Liver (tissue), 9 donors: ENCODE measurements around the gene BPIFB3. TPM values are rescaled to one million over a fixed set of nuclear protein-coding genes. Genes with fewer than 3 reads are reported as not detected.

ENCODE experiments used
- DNase-seq: peaks from one replicate; pipeline ENCODE4 v3.0.0-alpha.2; 2017; ENCODE audit warnings: low spot score
- H3K27ac ChIP-seq, 2 donors: one replicate each; pipeline ENCODE4 v1.7.0; 2013; ENCODE audit warnings: inconsistent platforms in 2 of 2, low read length in 2 of 2, control low read depth in 1 of 2, low read depth in 1 of 2, mild to moderate bottlenecking in 1 of 2
- H3K27me3 ChIP-seq, 4 donors: one replicate each; pipeline versions ENCODE4 v1.6.1 to v1.7.0; 2013; ENCODE audit warnings: low read length in 3 of 4, inconsistent platforms in 1 of 4, mild to moderate bottlenecking in 1 of 4, moderate library complexity in 1 of 4; ENCODE audit not compliant: control insufficient read depth in 4 of 4, insufficient read depth in 4 of 4
- H3K36me3 ChIP-seq, 4 donors: one replicate each; pipeline versions ENCODE4 v1.6.1 to v1.7.0; 2013; ENCODE audit warnings: low read length in 3 of 4, mild to moderate bottlenecking in 3 of 4, low read depth in 1 of 4, moderate library complexity in 1 of 4; ENCODE audit not compliant: control insufficient read depth in 4 of 4, insufficient read depth in 3 of 4
- H3K4me1 ChIP-seq, 4 donors: one replicate each; pipeline versions ENCODE4 v1.6.1 to v1.7.0; 2013; ENCODE audit warnings: low read length in 3 of 4, mild to moderate bottlenecking in 3 of 4, moderate library complexity in 1 of 4; ENCODE audit not compliant: control insufficient read depth in 4 of 4, insufficient read depth in 4 of 4
- H3K4me3 ChIP-seq, 3 donors: one replicate each; pipeline versions ENCODE4 v1.6.1 to v1.7.0; 2013; ENCODE audit warnings: low read length in 3 of 3, control low read depth in 1 of 3, low read depth in 1 of 3, mild to moderate bottlenecking in 1 of 3
- H3K9ac ChIP-seq, 2 donors: one replicate each; pipeline ENCODE4 v1.7.0; 2013; ENCODE audit warnings: low read length in 2 of 2, mild to moderate bottlenecking in 2 of 2, moderate library complexity in 2 of 2, control low read depth in 1 of 2, low read depth in 1 of 2
- H3K9me3 ChIP-seq, 4 donors: one replicate each; pipeline versions ENCODE4 v1.6.1 to v1.7.0; 2013; ENCODE audit warnings: low read length in 3 of 4; ENCODE audit not compliant: control insufficient read depth in 4 of 4
- ATF3 ChIP-seq: IDR thresholded peaks from 2 replicates; pipeline ENCODE4 v1.6.1; 2016; ENCODE audit warnings: antibody characterized with exemption
- CTCF ChIP-seq: fragments of 150-350 bp; IDR thresholded peaks from 2 replicates; pipeline ENCODE4 v1.5.1; 2017; ENCODE audit warnings: improper control_type of control experiment, low read depth, low read length; ENCODE audit not compliant: missing input control
- FOXA1 ChIP-seq: IDR thresholded peaks from 2 replicates; pipeline ENCODE4 v1.6.1; 2016; ENCODE audit warnings: antibody characterized with exemption
- FOXA2 ChIP-seq: IDR thresholded peaks from 2 replicates; pipeline ENCODE4 v1.6.1; 2016; ENCODE audit warnings: antibody characterized with exemption
- GABPA ChIP-seq, 2 donors: IDR thresholded peaks in 1 of 2; conservative IDR thresholded peaks in 1 of 2; 2 replicates each; pipeline ENCODE4 v1.6.1; 2016; ENCODE audit warnings: antibody characterized with exemption in 2 of 2, mild to moderate bottlenecking in 1 of 2, moderate library complexity in 1 of 2
- HNF4A ChIP-seq, 2 donors: conservative IDR thresholded peaks; 2 replicates each; pipeline ENCODE4 v1.6.1; 2016; ENCODE audit warnings: antibody characterized with exemption in 2 of 2, mild to moderate bottlenecking in 2 of 2
- HNF4G ChIP-seq: IDR thresholded peaks from 2 replicates; pipeline ENCODE4 v1.6.1; 2016; ENCODE audit warnings: antibody characterized with exemption
- JUND ChIP-seq, 2 donors: IDR thresholded peaks; 2 replicates each; pipeline ENCODE4 v1.6.1; 2016; ENCODE audit warnings: antibody characterized with exemption in 2 of 2
- NR2F2 ChIP-seq: IDR thresholded peaks from 2 replicates; pipeline ENCODE4 v1.6.1; 2016; ENCODE audit warnings: antibody characterized with exemption
- RAD21 ChIP-seq, 2 donors: IDR thresholded peaks; 2 replicates each; pipeline ENCODE4 v1.6.1; 2016; ENCODE audit warnings: antibody characterized with exemption in 2 of 2, mild to moderate bottlenecking in 2 of 2
- REST ChIP-seq: IDR thresholded peaks from 2 replicates; pipeline ENCODE4 v1.6.1; 2016; ENCODE audit warnings: antibody characterized with exemption, mild to moderate bottlenecking
- RXRA ChIP-seq, 2 donors: IDR thresholded peaks; 2 replicates each; pipeline ENCODE4 v1.6.1; 2017 to 2018; ENCODE audit warnings: antibody characterized with exemption in 2 of 2, mild to moderate bottlenecking in 1 of 2
- SP1 ChIP-seq: IDR thresholded peaks from 2 replicates; pipeline ENCODE4 v1.6.1; 2018; ENCODE audit warnings: antibody characterized with exemption, mild to moderate bottlenecking
- YY1 ChIP-seq: IDR thresholded peaks from 2 replicates; pipeline ENCODE4 v1.6.1; 2016; ENCODE audit warnings: antibody characterized with exemption, mild to moderate bottlenecking
- WGBS: extraction: QIAGEN DNeasy Blood & Tissue Kit; methylation state at CpG from one replicate; pipeline ENCODE4 v1.1.7; 2013; 5-methylcytosine and 5-hydroxymethylcytosine counted together
- polyA plus RNA-seq, 2 donors: library from polyadenylated mRNA; stranded (reverse) in 1 of 2; unstranded in 1 of 2; fragments of 200-250 nt in 1 of 2; fragments of >200 nt in 1 of 2; fragmentation: Nextera tagmentation in 1 of 2; extraction: Ambion mirVana in 1 of 2; gene quantifications; one replicate each; pipeline versions ENCODE4 v1.2.1 to v1.2.3, GENCODE V29; 2013 to 2015
- total RNA-seq, 2 donors: library from RNA; depleted of rRNA; stranded (reverse); fragments of >200 nt; gene quantifications; one replicate each; pipeline ENCODE4 v1.2.3, GENCODE V29; 2014
- donor health status: healthy.
- donor health status: healthy.
- donor health status: healthy.
- donor health status: healthy.
- donor health status: healthy.

The BPIFB3 gene
- total and polyA plus RNA-seq, 4 donors, result not detected

GRCh38 chr20:33037456-33037855, 16.2 kb upstream of the BPIFB3 start:
- H3K4me1 ChIP-seq, result no peaks in the 10 kb centered on the region
- H3K9me3 ChIP-seq, result no peaks in the 10 kb centered on the region
- no peak for TF ChIP-seq HNF4G
- TF ChIP-seq NR2F2, result no peak
- no peak for TF ChIP-seq JUND (IDR thresholded peaks at IDR 0.05)
- TF ChIP-seq ATF3, result no peak
- no peak for TF ChIP-seq REST
- TF ChIP-seq RAD21 (IDR thresholded peaks at IDR 0.05), result no peak
- TF ChIP-seq FOXA1, result no peak
- H3K27ac ChIP-seq, result no peak overlapping the region
- H3K4me3 ChIP-seq, result no peak overlapping the region
- no peak for DNase-seq
- no peaks in the 10 kb centered on the region for H3K36me3 ChIP-seq
- no peaks in the 10 kb centered on the region for H3K27me3 ChIP-seq
- WGBS, result 65% methylated on average over 5 of the region's 5 CpGs
- no peak overlapping the region for H3K9ac ChIP-seq

GRCh38 chr20:33038243-33038642, 15.5 kb upstream of the BPIFB3 start:
- TF ChIP-seq CTCF (no peak), YY1 (no peak), HNF4A (conservative IDR thresholded peaks at IDR 0.05) (no peak)
- H3K9ac ChIP-seq, result no peak overlapping the region
- 85% methylated on average over 4 of the region's 4 CpGs for WGBS
- no peaks in the 10 kb centered on the region for H3K4me1 ChIP-seq
- no peaks in the 10 kb centered on the region for H3K9me3 ChIP-seq
- no peak for DNase-seq
- H3K36me3 ChIP-seq, result no peaks in the 10 kb centered on the region
- H3K4me3 ChIP-seq, result no peak overlapping the region
- no peaks in the 10 kb centered on the region for H3K27me3 ChIP-seq
- H3K27ac ChIP-seq, result no peak overlapping the region

GRCh38 chr20:33042430-33042829, 11.3 kb upstream of the BPIFB3 start:
- H3K4me1 ChIP-seq, result no peaks in the 10 kb centered on the region
- no peak overlapping the region for H3K9ac ChIP-seq
- H3K27ac ChIP-seq, result no peak overlapping the region
- H3K36me3 ChIP-seq, result no peaks in the 10 kb centered on the region
- no peak for TF ChIP-seq FOXA2
- no peak for TF ChIP-seq GABPA (IDR thresholded peaks at IDR 0.05 in 1 of 2, conservative IDR thresholded peaks at IDR 0.05 in 1 of 2)
- TF ChIP-seq SP1, result no peak
- TF ChIP-seq HNF4G, result no peak
- no peak for TF ChIP-seq FOXA1
- TF ChIP-seq ATF3, result no peak
- no peak for TF ChIP-seq JUND (IDR thresholded peaks at IDR 0.05)
- no peak for TF ChIP-seq RAD21 (IDR thresholded peaks at IDR 0.05)
- TF ChIP-seq RXRA (IDR thresholded peaks at IDR 0.05), result no peak
- no peak for TF ChIP-seq CTCF
- no peak for TF ChIP-seq REST
- TF ChIP-seq YY1, result no peak
- TF ChIP-seq HNF4A (conservative IDR thresholded peaks at IDR 0.05), result no peak
- no peak overlapping the region for H3K4me3 ChIP-seq
- DNase-seq, result no peak
- 87% methylated on average over 3 of the region's 3 CpGs for WGBS
- peaks cover 0 to 3% (median 0%) of the 10 kb centered on the region in 4 donors for H3K9me3 ChIP-seq
- H3K27me3 ChIP-seq, result no peaks in the 10 kb centered on the region
